22Rv1 (cell line): ENCODE measurements around the gene FAM13B.

Source experiments
- CTCF ChIP-seq: fragments of 450-650 bp; IDR thresholded peaks from 2 replicates; pipeline ENCODE4 v1.5.1; 2017; ENCODE audit warnings: mild to moderate bottlenecking
- ZFX ChIP-seq: fragments of 450-650 bp; IDR thresholded peaks from 2 replicates; pipeline ENCODE4 v1.6.1; 2017; ENCODE audit warnings: antibody characterized with exemption, borderline replicate concordance

- TF ChIP-seq CTCF (no peak), ZFX (no peak)
These were observed 97.7 kb downstream of the FAM13B start for GRCh38 chr5:137935190-137935589.
